HAP-1 (cell line): Measurements from ENCODE around the gene TPSG1.
"Not testable (repeated sequence)": the region's sequence is repeated elsewhere in the genome, so short reads cannot be mapped to it uniquely, and the experiment has no call there.

ENCODE experiments used
- DNase-seq, 2 experiments: peaks; one replicate each; pipeline ENCODE4 v3.0.0-alpha.2; 2016 to 2020; ENCODE audit warnings: low spot score in 2 of 2
- H3K27me3 ChIP-seq: fragments of 250-450 bp; sonication (Bioruptor Pico); 2 replicates; pipeline ENCODE4 v1.5.1; 2020; ENCODE audit warnings: low read depth, mild to moderate bottlenecking, moderate library complexity
- H3K36me3 ChIP-seq: fragments of 250-450 bp; sonication (Bioruptor Pico); replicated peaks from 2 replicates; pipeline ENCODE4 v1.5.1; 2020; ENCODE audit warnings: mild to moderate bottlenecking
- H3K4me1 ChIP-seq: fragments of 250-450 bp; sonication (Bioruptor Pico); 2 replicates; pipeline ENCODE4 v1.5.1; 2020; ENCODE audit warnings: mild to moderate bottlenecking
- H3K4me3 ChIP-seq: fragments of 250-450 bp; sonication (Bioruptor Pico); 2 replicates; pipeline ENCODE4 v1.5.1; 2020; ENCODE audit warnings: mild to moderate bottlenecking, moderate library complexity
- H3K9me3 ChIP-seq: fragments of 250-450 bp; sonication (Bioruptor Pico); 2 replicates; pipeline ENCODE4 v1.5.1; 2020; ENCODE audit warnings: mild to moderate bottlenecking, moderate library complexity
- in situ Hi-C: fragments of 300-500 bp; cut with MboI; formaldehyde crosslinking; loops from 3 replicates; pipeline ENCODE4 v1.14.3; 2020; ENCODE audit warnings: low sequenced_read_pairs, inconsistent platforms, mixed read lengths

The TPSG1 gene

DNA sequence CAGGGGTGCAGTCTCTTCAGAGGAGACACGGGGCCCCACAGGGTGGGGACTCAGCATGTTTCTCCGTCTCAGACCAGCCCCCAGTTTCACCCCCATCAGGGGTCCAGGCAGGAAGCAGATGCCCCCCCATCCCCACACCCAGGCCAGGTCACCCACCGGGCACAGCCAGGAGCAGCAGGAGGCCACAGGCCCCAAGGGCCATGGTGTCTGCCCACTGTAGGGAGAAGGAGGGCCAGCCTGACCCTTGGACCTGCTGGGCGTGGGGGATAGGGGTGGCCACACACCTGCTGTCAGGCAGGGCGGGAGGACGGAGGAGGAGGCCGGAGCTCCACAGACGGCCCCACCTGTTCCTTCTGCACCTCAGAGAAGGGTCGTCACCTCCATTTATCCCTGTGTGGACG, at the start of gene TPSG1:
Gene TPSG1 (minus strand): TSS at position 218 of the 401 bp plus-strand sequence. CDS start 16 bp downstream, at position 202.
- in situ Hi-C loops = no loop called here
- Histone ChIP-seq H3K4me3 (no peak within 1 kb of the TSS), H3K9me3 (no peaks in the 10 kb centered on the region), H3K27me3 (no peaks in the 10 kb centered on the region), H3K36me3 (no peaks in the 10 kb centered on the region), H3K4me1 (no peaks in the 10 kb centered on the region)
- DNase-seq = no peak

DNA sequence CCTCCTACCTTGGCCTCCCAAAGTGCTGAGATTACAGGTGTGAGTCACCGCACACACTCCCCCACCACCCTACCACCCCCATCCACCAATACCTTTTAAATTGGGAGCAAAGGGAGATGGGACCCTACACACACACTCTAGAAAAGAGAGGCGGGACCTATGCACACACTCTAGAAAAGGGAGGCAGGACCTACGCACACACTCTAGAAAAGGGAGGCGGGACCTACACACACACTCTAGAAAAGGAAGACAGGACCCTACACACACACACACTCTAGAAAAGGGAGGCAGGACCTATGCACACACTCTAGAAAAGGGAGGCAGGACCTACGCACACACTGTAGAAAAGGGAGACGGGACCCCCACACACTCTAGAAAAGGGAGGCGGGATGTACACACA, 49.7 kb upstream of the TPSG1 start:
- Histone ChIP-seq H3K27me3 (peaks cover 3% of the 10 kb centered on the region; the same call in 1 of the 2 replicates), H3K36me3 (no peaks in the 10 kb centered on the region)
- DNase-seq = no peak

DNA sequence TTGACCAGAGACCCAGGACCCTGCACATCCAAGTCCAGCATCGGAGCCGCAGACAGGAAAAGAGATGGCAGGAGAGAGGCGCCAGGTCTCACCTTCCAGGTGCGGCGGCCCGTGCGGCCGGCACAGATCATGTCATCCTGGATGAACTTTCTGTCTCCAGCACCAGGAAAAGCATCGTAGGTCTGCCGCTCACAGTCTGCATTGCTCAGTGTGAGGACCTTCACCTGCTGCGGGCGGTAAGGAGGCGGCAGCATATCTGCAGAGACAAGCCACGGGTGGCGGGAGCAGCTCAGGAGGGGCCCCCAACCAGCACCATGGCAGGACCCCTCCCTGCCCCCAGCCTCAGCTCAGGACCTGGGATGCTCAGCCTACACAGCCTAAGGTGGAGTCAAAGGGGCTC, 48.7 kb upstream of the TPSG1 start:
- Histone ChIP-seq H3K4me1 (no peaks in the 10 kb centered on the region), H3K27me3 (peaks cover 3% of the 10 kb centered on the region; the same call in 1 of the 2 replicates), H3K36me3 (no peaks in the 10 kb centered on the region), H3K4me3 (no peak overlapping the region), H3K9me3 (no peaks in the 10 kb centered on the region)
- DNase-seq = no peak
- in situ Hi-C loops = no loop called here

More for the DNA sequence above, 49.7 kb upstream of the TPSG1 start:
- no peaks in the 10 kb centered on the region for H3K4me1 ChIP-seq
- no peaks in the 10 kb centered on the region for H3K9me3 ChIP-seq
- in situ Hi-C loops = no loop called here
- no peak overlapping the region for H3K4me3 ChIP-seq

DNA sequence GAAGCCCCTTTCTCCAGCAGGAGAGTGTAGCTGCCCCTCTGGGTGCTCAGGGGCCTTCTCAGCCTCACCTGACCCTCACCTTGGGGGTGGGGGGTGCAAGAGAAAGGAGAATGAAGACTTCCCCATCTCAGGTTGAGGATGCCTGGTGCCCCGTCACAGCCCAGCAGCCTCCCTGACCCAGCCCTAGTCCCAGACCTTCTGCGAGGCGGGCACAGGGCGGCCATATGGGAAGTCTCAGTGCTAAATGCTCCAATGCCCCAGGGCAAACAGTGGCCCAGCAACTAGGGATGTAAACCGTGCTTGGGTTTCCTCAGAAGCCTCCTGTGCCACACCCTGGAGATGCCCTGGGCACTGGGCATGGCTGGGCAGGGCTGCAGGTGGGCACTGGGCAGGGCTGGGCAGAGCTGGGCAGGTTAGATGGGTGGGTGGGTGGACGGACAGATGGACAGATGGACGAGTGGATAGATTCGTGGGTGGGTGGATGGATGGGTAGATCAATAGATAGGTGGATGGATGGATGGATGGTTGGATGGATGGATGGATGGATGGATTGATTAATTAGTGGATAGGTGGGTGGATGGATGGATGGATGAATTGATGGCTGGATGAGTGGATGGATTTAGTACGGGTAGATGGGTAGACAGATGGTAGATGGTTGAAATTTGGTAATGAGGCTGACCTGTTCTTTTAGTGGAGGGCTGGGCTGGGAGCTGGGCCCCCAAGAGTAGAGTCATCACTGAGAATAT, 47.6 kb upstream of the TPSG1 start:
- Histone ChIP-seq H3K4me1 (no peaks in the 10 kb centered on the region), H3K27me3 (peaks cover 3% of the 10 kb centered on the region; the same call in 1 of the 2 replicates), H3K9me3 (no peaks in the 10 kb centered on the region), H3K4me3 (no peak overlapping the region), H3K36me3 (no peaks in the 10 kb centered on the region)
- in situ Hi-C loops = no loop called here
- DNase-seq = no peak

DNA sequence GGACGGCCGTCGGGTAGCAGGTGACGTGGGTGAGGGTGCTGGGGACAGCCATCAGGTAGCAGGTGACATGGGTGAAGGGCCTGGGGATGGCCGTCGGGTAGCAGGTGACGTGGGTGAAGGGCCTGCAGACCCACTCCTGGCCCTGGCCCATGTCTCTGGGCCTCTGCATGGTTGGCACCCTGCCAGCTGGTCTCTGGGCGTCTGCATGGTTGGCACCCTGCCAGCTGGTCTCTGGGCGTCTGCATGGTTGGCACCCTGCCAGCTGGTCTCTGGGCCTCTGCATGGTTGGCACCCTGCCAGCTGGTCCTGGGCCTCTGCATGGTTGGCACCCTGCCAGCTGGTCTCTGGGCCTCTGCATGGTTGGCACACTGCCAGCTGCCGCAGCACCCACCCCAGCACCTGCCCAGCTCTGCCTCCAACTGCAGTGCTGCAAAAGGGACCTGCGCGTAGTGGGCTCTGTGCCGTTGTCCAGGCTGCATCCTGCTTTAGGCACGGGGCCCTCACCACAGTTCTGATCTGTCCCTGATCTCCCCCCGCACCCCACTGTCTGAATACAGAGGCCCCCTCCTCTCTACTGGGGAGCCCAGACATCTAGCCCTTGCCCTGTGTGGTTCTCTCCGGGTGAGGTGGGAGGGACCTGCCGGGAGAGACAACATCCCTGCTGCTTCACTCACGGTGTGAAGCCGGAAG, 46.8 kb upstream of the TPSG1 start:
- DNase-seq = peak in 1 of 2 experiments; percentile 37
- in situ Hi-C loops, H3K27me3 ChIP-seq: not testable (repeated sequence)

DNA sequence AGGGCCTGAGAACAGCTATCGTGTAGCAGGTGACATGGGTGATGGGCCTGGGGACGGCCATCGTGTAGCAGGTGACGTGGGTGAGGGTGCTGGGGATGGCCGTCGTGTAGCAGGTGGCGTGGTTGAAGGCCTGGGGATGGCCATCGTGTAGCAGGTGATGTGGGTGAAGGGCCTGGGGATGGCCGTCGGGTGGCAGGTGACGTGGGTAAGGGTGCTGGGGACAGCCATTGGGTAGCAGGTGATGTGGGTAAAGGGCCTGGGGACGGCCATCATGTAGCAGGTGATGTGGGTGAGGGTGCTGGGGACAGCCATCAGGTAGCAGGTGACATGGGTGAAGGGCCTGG, 46.3 kb upstream of the TPSG1 start:
- no peak for DNase-seq
- in situ Hi-C loops = no loop called here
- no peaks in the 10 kb centered on the region for H3K36me3 ChIP-seq
- no peaks in the 10 kb centered on the region for H3K9me3 ChIP-seq
- H3K4me1 ChIP-seq = no peaks in the 10 kb centered on the region
- H3K4me3 ChIP-seq = no peak overlapping the region
- no peaks in the 10 kb centered on the region; the same call in 1 of the 2 replicates for H3K27me3 ChIP-seq

More for the DNA sequence above, 46.8 kb upstream of the TPSG1 start:
- H3K36me3 ChIP-seq, H3K4me1 ChIP-seq, H3K4me3 ChIP-seq, H3K9me3 ChIP-seq: not testable (repeated sequence)

DNA sequence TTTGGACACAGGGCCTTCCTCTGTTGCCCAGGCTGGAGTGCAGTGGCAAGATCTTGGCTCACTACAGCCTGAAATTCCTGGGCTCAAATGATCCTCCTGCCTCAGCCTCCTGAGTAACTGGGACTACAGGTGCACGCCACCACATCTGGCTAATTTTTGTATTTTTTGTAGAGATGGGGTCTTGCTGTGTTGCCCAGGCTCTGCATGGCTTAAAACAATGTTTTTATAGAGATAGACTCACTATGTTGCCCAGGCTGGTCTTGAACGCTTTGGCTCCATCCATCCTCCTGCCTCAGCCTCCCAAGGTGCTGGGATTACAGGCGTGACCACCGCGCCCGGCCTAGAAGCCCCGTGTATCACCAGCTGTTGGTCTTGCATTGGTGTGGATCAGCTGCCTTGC, 44.4 kb upstream of the TPSG1 start:
- H3K4me3 ChIP-seq, H3K4me1 ChIP-seq, H3K36me3 ChIP-seq, H3K27me3 ChIP-seq, in situ Hi-C loops, DNase-seq, H3K9me3 ChIP-seq: not testable (repeated sequence)

DNA sequence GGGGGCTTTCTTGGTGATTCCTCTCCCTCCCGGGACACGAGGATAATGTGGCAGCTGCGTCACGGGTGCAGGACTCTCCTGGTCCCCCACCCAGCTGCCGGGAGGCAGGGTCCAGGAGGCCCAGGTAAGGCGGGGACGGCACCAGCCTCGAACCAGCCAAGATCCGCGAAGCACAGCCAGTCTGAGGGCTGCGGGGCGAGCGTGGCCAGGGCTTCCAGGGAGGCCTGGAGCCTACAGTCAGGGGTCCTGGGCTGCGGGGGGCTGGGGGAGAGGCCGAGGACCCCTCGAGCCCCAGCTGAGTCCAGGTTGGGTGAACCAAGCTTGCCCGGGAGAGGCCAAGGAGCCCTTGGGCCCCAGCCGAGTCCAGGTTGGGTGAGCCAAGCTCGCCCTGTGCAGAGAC, 40.8 kb upstream of the TPSG1 start:
- Histone ChIP-seq H3K4me1 (no peaks in the 10 kb centered on the region), H3K4me3 (no peak overlapping the region), H3K9me3 (no peaks in the 10 kb centered on the region), H3K36me3 (no peaks in the 10 kb centered on the region), H3K27me3 (peaks cover 12% of the 10 kb centered on the region; the same call in 1 of the 2 replicates)
- in situ Hi-C loops = no loop called here
- no peak for DNase-seq

DNA sequence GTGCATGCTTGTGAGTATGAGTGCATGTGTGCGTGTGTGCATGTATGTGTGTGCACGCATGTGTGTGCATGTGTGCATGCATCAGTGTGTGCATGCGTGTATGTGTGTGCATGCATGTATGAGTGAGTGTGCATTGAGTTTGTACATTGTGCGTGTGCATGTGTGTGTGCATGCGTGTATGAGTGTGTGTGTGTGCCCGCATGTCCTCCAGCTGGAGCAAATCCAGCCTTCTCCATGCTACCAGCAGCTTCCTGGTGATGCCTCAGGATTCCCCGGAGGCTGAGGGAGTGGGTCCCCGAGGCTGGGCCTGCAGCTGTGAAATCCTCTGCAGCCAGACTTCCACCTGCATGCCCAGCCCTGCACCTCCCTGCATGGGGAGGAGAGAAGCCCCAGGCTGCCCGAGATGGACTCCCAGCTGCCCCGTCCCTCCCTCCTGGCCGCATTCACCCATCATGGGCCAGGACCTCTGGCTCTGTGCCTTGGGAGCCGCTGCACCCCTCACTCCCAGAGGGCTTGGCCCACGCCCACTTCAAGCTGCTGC, 40.1 kb upstream of the TPSG1 start:
- no peak for DNase-seq
- no peaks in the 10 kb centered on the region for H3K36me3 ChIP-seq
- H3K27me3 ChIP-seq = peaks cover 15% of the 10 kb centered on the region
- no peaks in the 10 kb centered on the region for H3K4me1 ChIP-seq
- in situ Hi-C loops = no loop called here
- H3K4me3 ChIP-seq = no peak overlapping the region
- no peaks in the 10 kb centered on the region for H3K9me3 ChIP-seq

DNA sequence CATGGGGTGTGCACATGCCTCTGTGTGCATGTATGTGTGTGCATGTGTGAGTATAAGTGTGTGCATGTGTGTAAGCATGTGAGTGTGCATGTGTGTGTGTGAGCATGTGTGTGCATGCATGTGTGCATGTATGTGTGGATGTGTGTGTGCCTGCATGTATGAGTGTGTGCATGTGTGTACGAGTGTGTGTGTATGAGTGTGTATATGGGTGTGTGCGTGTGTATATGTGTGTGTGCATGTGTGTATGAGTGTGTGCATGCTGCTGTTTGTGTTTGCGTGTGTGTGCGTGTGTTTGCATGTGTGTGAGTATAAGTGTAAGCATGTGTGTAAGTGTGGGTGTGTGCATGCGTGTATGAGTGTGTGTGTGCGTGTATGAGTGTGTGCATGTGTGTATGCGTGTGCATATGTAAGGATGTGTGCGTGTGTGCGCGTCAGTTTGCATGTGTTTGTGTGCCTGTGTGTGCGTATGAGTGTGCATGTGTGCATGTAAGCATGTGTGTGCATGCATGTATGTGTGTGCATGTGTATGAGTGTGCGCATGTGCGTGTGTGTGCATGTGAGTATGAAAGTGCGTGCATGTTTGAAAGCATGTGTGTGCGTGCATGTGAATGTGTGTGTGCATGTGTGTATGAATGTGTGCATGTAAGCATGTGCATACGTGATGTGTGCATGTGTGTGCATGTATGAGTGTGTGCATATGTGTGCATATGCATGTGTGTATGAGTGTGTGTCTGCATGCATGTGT, 39.4 kb upstream of the TPSG1 start:
- no peak for DNase-seq
- Histone ChIP-seq H3K27me3 (peaks cover 21% of the 10 kb centered on the region), H3K4me3 (no peak overlapping the region), H3K9me3 (no peaks in the 10 kb centered on the region), H3K4me1 (no peaks in the 10 kb centered on the region), H3K36me3 (no peaks in the 10 kb centered on the region)
- in situ Hi-C loops = no loop called here

DNA sequence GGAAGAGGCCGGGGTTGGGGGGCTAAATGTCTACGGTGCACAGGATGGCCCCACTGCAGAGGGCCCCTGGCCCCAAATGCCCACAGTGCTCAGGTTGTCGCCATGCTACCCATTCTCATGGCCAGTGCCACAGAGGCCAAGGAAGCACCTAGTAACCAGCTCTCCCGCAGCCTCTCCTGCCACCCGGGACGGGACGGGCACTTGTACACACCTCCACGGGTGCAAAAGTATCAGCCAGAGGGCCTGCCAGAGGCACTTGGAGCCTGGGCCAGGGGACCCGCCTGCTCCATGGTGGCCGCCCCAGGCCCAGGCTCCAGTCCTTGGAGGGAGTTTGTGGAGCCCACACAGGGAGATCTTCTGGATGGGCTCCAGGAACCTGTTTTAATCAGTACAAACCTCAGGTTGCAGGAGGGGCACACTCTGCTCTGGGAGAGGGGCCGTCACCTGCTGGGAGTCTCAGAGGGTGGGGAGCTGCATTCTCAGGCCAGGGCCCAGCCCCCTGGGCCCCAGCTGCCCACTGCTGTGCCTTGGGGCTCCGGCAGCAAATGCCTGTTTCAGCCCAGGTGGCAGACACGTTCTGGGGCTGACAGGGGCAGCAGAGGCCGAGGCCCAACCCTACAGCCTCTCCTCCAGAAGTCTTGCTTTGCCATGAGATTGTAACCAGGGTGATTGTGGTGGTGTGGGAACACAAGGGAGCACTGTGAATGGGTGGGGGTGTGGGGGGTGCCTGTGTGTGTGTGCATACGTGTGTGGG, 38.7 kb upstream of the TPSG1 start:
- DNase-seq = no peak
- in situ Hi-C loops = no loop called here
- no peaks in the 10 kb centered on the region for H3K36me3 ChIP-seq
- H3K4me3 ChIP-seq = no peak overlapping the region
- H3K27me3 ChIP-seq = peaks cover 28% of the 10 kb centered on the region
- H3K4me1 ChIP-seq = no peaks in the 10 kb centered on the region
- no peaks in the 10 kb centered on the region for H3K9me3 ChIP-seq

DNA sequence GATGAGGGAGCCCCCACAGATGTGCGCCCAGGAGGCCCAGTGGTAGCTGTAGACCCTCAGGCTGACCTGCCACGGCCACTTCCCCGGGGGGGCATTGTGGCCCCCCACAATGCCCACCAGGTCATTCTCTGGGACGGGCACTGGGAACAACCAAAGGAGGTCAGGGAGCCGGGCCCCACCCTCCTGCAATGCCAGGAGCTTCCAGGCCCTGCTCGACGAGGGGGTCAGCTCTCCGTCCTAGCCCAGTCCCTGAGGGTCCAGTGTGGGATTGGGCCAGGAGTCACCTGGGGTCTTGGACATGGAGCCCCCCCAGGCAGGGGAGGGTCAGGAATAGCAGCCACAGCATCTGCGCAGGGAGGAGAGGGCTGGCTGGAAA, 37.8 kb upstream of the TPSG1 start:
- no peaks in the 10 kb centered on the region for H3K4me1 ChIP-seq
- H3K4me3 ChIP-seq = no peak overlapping the region
- H3K27me3 ChIP-seq = peaks cover 28% of the 10 kb centered on the region
- H3K36me3 ChIP-seq = no peaks in the 10 kb centered on the region
- in situ Hi-C loops = no loop called here
- no peak for DNase-seq
- no peaks in the 10 kb centered on the region for H3K9me3 ChIP-seq

DNA sequence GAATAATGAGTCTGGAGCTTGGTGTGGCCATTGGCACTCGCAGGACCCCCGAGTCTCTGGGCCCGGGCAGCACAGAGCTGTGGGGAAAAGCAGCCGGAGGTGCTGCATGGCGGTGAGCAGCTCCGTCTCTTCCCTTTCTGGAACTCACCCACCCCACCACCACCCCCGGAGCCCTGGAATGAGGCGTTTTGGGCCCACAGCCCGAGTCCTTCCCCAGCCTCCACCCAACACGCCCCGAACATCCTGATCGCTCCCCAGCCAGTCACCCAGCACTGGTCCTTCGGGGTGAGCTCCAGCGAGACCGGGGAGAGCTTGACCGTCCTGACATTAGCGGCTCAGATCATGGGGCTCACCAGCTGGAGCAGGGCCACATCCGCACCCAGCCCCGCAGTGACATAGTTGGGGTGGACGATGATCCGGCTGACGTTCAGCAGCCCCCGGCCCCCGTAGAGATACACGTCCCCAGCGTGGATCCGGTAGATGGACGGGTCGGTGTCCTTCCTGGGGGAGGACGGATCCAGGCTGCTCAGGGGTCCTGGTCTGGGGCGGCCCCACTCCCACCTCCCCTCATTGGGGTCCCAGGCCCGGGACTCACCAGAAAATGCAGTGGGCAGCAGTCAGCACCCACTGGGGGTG, 37.3 kb upstream of the TPSG1 start:
- in situ Hi-C loops = no loop called here
- Histone ChIP-seq H3K27me3 (peaks cover 28% of the 10 kb centered on the region), H3K9me3 (no peaks in the 10 kb centered on the region), H3K36me3 (no peaks in the 10 kb centered on the region), H3K4me3 (no peak overlapping the region), H3K4me1 (no peaks in the 10 kb centered on the region)
- DNase-seq = no peak
